Measurements from ENCODE around the gene SLC37A1.
"Not testable (repeated sequence)": the region's sequence is repeated elsewhere in the genome, so short reads cannot be mapped to it uniquely, and the experiment has no call there.

Gene SLC37A1

DNA sequence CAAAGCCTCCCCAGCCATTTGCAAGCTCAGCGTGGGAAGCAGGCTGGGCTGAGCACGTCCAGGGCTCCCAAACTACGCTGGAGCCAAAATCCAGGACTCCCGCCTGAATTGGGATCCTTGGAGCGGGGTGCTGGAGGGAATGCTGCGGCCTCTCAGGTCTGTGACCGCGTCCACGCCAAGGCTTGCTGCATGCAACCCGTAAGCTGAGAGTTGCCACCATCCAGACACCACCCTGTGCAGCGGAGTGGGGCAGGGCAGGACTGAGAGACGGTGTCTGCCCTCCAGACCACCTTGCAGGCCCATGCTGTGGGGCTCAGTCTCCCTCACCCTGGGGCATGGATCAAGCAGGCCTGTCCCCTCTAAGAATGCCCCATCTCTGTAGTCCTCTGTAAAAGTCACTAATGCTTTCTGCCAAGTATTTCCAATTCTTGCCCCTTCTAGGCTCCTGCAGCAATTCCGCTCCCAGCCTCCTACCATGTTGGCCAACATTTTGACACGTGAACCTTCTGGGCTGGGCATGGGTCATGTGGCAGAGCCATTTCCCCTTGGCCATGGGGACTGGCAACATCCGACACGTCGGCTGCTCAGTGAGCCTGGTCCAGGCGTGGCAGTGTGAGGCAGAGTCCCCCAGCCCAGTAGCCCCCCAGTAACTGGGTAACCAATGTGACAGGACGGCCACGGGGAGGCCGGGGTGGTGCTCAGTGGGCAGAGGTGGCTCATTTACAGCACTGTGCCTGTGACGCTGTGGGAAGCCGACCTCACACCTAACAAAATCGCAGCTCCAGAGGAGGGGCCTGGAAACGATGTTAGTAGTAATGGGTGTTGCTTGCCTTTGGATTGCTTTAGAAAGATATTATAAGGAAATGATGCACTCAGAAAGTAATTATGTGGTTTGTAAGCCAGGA lies 81.9 kb downstream of the SLC37A1 start:
- DNase-seq (ENCODE audit: low read depth), result no peak

DNA sequence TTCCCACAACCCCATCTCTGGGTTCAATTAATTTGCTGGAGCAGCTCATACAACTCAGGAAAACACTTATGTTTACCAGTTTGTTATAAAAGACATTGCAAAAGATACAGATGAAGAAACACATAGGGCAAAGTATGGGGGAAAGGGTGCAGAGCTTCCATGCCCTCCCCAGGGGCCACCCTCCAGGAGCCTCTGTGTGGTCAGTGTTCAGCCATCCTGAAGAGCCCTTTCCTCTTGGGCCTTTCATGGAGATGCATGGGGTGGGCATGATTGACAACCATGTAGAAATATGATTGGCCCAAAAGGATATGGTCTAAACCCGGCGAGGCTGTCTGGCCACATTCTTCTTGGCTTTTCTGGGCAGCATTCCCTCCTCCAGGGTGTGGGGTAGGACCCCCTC lies 83.0 kb downstream of the SLC37A1 start:
- no peak for DNase-seq (ENCODE audit: low read depth)

DNA sequence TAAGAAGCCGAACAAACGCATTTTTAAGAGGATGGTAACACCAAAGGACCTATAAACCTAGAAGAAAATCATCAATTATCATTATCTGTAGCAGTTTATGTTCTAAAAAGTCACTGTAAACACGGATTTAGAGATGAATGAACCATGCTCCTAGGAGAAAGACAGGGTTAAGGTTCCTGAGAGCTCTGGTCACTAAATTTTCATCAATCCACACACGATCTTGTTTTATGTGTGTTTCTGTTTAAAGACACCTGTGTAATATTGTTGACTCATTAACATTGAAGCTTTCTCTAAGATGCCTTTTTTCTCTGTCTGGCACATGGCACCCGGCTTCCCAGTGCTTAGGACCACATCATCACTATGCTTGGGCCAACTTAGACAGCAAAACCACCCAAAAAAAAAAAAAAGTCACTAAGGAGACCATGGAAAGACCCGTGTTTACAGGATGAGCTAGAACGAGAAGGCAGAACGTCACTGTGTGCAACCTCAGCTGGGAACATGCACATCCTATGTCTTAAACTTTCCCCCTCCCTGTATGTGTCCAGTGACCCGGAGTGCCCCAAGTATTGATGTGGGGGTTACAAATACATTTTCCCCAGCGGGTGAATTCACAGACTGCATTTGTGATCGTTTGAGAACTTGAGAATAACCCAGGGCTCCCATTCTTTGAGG lies 84.0 kb downstream of the SLC37A1 start:
- no peak for DNase-seq (ENCODE audit: low read depth)

DNA sequence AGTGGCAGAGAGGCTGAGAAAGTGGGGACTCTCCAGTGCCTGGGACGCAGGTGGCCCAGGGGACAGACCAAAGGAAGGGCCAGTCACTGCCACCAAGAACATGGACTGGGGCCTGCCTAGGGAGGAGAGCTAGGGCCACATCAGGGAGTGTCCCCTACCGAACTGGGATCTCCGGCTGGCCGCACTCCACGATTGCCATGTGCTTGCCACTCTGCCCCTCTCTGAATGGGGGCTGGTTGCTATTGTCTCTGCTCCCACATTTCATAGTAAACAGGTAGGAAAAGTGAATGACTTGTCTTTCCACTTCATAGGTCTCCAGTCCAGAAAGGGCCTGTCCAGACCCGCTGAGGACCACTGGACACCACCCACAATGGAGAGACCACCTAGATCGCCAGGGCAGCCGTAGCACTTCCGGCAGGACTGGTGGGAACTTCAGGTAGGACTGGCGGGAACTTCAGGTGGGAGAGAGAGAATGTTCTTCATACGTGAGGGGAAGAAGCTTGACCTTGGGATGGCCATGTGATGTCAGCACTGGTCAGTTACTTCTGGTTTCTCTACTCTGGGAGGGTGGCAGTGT lies 84.6 kb downstream of the SLC37A1 start:
- no peak for DNase-seq (ENCODE audit: low read depth)

DNA sequence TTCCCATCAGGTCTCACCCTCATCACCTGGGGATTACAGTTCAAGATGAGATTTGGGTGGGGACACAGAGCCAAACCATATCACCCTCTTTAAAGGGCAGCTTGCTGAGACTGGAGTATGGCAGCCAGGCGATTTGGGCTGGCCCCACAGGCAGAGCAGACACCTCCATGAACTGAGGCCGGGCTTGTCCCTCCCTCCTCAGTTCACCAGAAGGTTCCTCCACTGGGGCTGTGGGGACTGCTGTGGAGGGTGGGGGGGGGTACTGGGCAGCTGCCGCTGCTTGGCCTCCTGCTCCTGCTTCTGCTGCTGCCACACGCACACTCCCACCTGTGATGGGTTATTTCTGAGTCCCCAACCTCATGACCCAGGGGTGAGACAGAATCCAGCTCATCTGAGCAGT lies 85.8 kb downstream of the SLC37A1 start:
- no peak for DNase-seq (ENCODE audit: low read depth)

DNA sequence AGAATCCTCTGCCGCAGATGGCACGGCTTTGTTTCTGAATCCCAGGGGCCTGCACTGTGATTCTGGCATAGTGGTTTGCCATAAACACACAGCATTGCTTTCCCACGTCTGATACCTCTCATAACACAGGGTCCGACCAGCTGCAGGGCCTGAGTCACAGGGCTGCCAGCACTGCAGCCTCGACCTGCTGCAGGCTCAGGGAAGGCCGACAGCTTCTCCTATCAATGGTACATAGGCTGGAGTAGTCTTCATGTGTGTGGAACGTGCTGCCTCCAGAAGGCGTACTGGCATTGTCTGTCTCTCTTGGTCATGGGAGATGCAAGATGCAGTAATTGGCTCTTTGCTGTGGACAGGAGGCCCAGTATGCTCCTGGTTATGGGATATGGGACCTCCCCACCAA lies 86.3 kb downstream of the SLC37A1 start:
- DNase-seq (ENCODE audit: low read depth), result no peak

DNA sequence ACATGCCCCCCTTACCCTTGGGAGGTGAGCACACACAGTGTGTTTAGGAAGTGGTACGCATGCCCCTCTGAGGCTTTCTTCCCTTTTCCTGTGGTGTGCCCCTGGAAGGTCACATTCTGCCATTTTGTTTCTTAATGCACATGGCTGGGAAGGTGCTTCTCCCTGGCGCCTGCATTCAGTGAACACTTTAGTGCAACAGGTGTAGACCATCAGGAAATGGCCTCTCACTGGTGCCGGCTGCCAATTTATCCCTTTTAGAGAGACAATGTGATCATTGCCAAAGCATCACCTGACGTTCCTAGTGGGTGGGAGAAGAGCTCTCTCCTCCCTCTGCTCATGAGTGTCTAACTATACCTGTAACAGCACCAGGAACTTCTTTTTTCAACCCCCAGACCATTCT lies 88.0 kb downstream of the SLC37A1 start:
- no peak for DNase-seq (ENCODE audit: low read depth)

DNA sequence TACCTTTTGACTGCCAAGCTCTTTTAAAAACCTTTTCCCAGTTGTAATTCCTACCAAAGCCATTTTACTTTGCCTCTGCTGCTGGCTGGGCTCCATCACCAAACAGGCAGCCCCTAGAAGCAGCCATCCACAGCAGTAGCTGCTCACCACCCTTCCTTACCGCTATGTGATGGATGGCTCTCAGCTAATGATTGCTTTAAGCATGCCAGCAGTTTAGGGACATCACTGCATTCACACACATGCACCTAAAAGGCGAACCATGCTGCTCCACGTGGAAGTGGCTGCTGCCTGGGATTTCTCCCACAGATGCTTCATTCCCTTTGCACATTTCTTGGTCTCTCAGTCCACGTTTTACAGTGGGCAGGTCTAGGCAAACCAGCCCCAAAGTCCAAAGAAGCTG lies 93.5 kb downstream of the SLC37A1 start:
- DNase-seq (ENCODE audit: low read depth), result no peak

DNA sequence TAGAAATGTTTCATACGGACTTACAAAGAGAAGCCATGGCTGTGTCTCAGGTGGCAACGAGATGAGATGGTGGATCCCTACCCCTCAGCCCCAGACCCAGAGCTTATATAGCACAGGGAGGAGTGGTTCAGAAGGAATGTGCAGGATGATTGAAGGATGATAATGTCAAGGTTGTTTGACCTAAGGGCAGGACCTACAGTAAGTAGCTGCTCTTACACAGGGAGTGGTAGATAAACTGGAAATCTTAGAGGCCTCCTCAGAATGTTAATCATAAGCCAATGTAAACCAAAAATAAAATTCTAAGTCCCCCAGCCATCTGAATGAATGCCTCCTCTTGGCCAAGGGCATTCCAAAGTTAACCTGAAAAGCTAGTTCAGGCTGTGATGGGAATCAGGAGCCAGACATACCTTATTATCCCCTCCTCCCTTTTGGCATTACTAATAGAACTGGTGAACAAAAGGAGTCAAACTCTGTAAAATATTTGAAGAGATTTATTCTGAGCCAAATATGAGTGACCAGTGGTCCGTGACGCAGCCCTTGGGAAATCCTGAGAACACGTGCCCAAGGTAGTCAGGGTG lies 94.0 kb downstream of the SLC37A1 start:
- DNase-seq (ENCODE audit: low read depth), result no peak

DNA sequence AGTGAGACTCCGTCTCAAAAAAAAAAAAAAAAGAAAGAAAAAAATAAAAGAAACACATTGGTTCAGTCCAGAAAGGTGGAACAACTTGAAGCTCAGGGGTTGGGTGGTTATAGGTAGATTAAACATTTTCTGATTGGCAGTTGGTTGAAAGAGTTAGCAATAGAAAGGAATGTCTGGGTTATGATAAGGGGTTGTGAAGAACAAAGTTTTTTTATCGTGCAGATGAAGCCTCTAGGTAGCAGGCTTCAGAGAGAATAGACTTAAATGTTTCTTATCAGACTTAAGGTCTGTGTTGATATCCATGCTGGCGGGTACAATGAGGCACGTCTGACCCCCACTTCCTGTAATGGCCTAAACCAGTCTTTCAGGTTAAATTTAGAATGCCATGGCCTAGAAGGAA lies 94.8 kb downstream of the SLC37A1 start:
- no peak for DNase-seq (ENCODE audit: low read depth)

DNA sequence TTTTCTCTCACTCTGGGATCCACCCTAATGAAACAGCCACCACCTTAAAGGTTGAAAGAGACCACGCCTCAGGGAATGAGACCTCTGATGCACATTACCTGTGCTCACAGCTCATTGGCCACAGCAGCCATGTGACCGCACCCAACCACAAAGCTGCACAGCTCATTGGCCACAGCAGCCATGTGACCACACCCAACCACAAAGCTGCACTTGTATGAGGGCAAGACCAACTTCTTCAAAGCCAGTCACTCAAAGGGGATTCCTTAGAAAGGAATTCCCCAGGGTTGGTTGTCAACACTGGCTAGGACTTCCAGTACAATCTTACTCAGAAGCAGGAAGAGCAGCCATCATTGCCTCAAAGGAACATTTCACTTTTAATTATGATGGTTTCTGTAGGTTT lies 96.2 kb downstream of the SLC37A1 start:
- no peak for DNase-seq (ENCODE audit: low read depth)

DNA sequence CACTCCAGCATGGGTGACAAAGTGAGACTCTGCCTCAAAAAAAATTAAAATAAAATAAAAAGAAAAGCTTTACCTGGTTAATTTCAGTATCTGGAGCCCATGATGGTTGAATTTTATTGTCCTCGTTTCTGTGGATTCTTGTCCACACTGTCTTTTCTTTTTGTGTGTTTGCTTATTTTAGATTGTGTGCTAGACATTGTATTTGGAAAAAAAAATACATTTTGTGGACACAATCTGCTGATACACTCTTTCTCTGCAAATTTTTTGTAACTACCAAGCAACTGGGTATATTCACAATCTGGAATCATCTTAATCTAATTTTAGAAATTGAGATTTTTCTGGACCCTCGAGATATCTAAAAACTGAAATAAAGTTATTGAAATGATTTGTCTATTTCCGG lies 98.2 kb downstream of the SLC37A1 start:
- no peak for DNase-seq (ENCODE audit: low read depth)

DNA sequence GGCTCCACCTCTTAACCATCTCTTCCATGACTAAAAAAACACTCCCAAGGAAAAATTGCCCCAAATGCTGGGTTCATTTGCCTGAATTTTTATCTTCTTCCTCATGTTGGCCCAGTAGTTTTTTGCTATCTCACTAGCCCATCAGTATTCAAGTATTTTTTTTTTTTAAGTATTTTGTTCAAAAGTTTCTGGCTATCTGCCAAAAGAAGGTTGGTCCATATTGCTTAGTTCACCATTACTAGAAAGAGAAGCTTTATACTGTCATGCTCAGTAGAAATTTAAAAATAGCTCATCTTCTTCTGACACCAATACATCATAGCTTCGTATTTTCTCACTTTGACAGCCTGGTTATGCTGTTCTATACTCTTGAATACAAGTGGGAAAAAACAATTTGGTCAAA lies 98.7 kb downstream of the SLC37A1 start:
- no peak for DNase-seq (ENCODE audit: low read depth)

DNA sequence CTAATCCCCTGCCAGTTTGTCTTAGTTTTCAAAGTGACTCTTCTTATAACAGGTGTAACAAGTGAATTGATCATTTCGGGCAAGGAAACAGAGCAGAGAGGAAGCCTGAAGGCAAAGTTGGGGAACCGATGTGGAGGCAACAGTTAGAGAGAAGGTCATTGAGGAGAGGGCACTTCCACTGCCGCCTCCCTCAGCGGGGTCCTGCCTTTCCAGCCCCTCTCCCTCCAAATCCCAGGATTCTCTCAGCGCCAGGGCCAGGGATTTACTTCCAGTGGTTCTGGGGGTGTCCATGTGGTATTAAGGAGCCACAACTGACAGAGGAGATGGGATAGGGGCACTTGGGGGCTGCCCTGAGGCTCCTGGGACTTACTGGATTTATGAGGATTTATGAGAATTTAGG lies 100.1 kb downstream of the SLC37A1 start:
- DNase-seq (ENCODE audit: low read depth), result no peak

DNA sequence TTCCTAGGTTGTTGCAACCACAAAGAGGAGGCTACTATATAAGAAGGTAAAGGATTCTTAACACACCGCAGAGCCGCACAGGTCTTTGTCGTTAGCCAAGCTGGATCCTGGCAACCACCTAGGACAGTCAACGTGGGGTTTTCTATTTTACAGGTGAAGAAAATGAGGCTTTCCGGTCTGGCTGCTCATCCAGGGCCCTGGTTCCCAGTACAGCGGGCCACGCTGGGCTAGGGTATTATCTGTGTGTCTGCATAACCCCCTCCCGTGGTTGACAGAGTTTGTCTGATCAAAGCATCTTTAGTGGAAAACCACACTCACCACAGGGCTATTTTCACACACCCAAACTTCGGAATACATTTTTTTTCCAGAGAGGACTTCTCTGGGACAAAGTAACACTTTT lies 100.7 kb downstream of the SLC37A1 start:
- DNase-seq (ENCODE audit: low read depth), result no peak

DNA sequence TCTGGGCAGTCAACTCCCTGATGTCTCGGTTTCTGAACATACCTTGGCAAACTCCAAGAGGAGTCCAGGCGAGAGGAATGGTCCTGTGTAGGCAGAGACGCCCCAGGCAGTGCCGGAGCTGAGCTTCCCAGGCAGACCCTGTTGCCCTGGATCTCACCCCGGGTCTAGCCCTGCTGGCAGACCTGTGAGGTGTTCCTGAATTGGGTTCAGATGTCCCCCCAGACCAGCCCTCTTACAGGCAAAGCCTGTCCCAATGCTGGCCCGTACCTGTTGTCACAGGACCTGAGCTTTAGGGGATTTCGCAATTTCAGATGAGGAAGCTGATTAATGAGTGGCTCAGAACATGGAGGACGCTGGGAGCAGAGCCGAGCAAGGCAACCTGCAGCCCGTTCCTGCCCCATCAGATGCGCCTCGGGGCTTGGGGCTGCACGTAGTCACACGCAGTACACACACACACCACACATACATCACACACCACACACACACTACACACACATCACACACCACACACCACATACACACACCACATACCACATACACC lies 101.2 kb downstream of the SLC37A1 start:
- DNase-seq (ENCODE audit: low read depth), result no peak

DNA sequence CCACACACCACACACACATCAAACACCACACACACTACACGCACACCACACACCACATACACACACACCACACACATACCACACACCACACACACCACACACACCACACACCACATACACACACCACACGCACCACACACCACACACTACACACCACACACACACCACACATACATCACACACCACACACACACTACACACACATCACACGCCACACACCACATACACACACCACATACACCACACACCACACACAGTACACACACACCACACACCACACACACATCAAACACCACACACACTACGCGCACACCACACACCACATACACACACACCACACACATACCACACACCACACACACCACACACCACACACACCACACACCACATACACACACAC lies 101.7 kb downstream of the SLC37A1 start:
- DNase-seq (ENCODE audit: low read depth), result not testable (repeated sequence)

DNA sequence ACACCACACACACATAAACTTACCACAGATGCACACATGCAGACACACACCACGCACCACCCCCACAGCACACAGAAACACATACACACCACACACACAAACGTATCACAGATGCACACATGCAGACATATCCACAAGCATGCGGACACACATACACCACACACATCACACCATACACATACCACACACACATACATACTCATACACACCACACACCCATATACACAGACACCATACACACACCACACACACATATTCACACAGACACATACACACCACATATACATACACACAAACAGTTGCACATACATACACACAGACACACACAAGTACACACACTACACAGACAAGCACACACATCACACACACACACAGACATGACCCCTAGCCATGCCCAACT lies 102.3 kb downstream of the SLC37A1 start:
- no peak for DNase-seq (ENCODE audit: low read depth)

DNA sequence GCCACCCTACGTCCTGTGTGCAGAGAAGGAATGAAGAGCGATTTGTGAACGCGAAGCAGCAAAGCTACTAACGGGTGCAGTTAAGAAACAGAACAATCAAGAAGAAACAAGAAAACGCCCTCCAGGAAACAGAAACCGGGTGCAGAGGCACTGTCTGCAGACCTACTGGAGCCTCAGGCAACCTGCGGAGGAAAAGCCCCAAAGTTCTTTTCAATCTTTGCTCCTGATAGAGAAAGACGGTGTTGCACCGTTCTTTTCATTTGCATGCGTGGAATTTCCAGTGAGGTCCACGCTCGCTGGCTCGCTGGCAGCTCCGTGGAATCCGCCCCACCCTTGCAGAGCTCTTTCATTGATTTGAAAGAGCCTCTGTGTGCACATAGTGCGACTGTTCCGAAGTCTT lies 102.8 kb downstream of the SLC37A1 start:
- no peak for DNase-seq (ENCODE audit: low read depth)

DNA sequence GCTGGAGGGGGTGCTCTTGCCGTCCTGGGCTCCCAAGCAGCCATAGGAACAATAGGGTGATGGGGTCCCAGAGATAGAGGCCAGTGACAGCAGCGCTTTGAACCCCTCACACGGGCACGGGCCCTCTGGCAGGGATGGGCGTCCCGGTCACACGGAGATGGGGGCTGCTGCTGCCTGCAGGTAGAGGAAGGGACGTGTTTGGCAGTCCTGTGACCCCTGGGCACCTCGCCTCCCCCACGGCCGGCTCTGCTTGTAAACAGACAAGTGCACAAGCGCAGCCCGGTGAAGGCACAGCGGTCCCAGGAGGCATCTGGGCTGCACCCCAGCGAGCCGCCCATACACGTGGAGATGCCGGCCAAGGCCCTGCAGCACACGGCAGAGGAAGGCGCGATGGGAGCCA lies 103.3 kb downstream of the SLC37A1 start:
- DNase-seq (ENCODE audit: low read depth), result no peak

DNA sequence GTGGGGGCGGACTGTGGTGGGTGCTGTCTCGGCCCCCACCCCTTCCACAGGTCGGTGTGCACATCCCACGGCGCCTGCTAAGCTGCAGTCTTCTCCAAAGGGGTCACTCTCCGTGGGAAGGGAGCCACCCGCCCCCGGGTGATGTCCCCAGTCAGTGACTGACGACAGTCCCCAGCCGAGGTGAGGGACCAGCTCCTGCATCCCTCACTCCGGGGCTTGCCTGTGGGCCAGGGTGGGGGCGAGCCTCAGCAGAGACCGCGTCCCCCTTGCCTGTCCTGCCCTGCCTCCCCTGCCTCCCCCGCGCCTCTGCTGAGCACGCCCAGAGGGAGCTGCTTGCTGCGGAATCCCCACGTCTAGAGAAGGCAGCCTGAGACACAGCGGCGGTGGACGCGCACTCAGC lies 103.8 kb downstream of the SLC37A1 start:
- no peak for DNase-seq (ENCODE audit: low read depth)

DNA sequence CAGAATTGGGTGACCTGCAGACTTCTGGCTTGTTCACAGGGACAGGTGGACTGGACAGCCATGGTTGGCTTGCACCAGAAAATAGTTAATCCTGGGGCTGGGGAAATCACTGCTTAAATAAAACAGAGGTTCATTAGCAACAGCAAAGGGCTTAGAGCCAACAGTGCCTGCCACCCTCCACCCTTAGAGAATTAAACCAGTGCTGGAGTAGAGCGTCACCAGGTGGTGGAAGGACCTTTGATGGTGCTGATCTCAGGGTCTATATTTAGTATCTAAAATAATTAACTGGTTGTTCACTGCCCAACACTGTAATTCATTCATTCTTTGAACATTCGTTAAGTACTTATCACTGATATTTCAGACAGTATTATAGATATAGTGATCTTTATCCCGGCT lies 105.1 kb downstream of the SLC37A1 start:
- no peak for DNase-seq (ENCODE audit: low read depth)

DNA sequence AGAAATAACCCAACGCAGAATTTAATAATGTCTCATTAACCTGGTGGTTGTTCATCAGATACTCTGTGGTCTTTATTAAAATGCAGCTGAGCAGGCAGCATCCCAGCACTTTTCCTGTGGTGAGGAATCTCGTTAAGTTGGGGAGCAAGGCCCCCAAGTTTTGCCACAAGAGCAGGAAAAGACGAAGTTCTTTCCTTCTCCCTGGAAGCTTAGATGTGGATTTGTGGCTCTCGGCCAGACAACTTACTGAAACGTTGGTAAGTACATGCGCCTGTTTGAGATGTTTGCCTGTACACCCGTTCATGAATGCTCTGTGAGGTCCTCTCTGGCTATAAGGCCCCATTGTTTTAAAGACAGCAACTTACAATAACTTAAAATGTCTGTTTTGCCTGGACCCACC lies 105.5 kb downstream of the SLC37A1 start:
- no peak for DNase-seq (ENCODE audit: low read depth)

Data from fibroblast of the conjunctiva (primary cell).